22Rv1 (cell line): ENCODE measurements around the gene RPTOR.

Experiments used
- CTCF ChIP-seq: fragments of 450-650 bp; IDR thresholded peaks from 2 replicates; pipeline ENCODE4 v1.5.1; 2017; ENCODE audit warnings: mild to moderate bottlenecking
- ZFX ChIP-seq: fragments of 450-650 bp; IDR thresholded peaks from 2 replicates; pipeline ENCODE4 v1.6.1; 2017; ENCODE audit warnings: antibody characterized with exemption, borderline replicate concordance

DNA sequence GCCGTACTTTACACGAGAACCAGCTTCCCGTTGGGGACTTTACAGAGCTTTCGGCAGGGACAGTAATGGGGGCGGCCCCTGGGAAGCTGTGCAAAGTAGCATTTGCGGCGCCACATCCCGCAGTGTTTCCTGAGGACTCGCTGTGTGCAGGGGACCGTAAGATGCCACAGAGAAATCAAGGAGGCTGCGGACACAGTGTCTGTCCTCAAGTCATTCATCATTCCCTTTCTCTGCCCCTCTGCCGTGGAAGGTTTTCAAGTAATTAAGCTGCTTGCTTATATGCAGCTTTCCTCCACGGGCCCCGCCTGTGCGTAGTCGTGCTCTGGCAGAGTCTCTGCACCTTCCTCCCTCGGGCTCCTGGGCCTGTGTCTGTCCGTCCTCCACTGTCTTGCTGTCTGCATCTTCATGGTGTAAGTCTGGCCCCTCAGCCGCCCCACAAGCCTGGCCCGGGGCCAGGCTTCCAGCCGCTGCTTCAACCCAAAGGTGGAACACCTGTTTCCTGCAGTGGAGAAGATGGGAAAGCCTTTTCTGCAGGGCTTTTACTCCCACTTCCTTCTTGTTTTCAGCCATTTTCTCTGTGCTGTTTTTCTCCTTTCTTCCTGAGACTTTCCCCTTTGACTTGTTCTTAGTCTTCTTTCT is 230.1 kb downstream of the RPTOR start:
- TF ChIP-seq CTCF (no peak), ZFX (no peak)
